Tibial nerve (tissue), 4 donors: ENCODE data around the gene PHLDB3. TPM values are rescaled to one million over a fixed set of nuclear protein-coding genes. Genes with fewer than 3 reads are reported as not detected.
"Not testable (repeated sequence)": the region's sequence is repeated elsewhere in the genome, so short reads cannot be mapped to it uniquely, and the experiment has no call there.

Experiments
- DNase-seq, 2 donors: peaks; one replicate each; pipeline ENCODE4 v3.0.0-alpha.2; 2019; ENCODE audit warnings: low spot score in 2 of 2
- H3K27ac ChIP-seq, 4 donors: fragments of 200-600 bp; sonication (generic) in 3 of 4; one replicate each; pipeline ENCODE4 v1.5.1; 2017 to 2019; ENCODE audit warnings: mild to moderate bottlenecking in 1 of 4
- H3K27me3 ChIP-seq, 2 donors: fragments of 200-600 bp; sonication (generic) in 1 of 2; one replicate each; pipeline versions ENCODE4 v1.5.1 to v1.6.0; 2017 to 2019
- H3K36me3 ChIP-seq, 3 donors: fragments of 200-600 bp; sonication (generic); one replicate each; pipeline ENCODE4 v1.5.1; 2018 to 2019
- H3K4me1 ChIP-seq, 4 donors: fragments of 200-600 bp; sonication (generic) in 3 of 4; one replicate each; pipeline ENCODE4 v1.5.1; 2017 to 2019
- H3K4me3 ChIP-seq, 4 donors: fragments of 200-600 bp; sonication (generic) in 3 of 4; one replicate each; pipeline ENCODE4 v1.5.1; 2017 to 2019; ENCODE audit warnings: mild to moderate bottlenecking in 1 of 4, moderate library complexity in 1 of 4
- H3K9me3 ChIP-seq, 4 donors: fragments of 200-600 bp; sonication (generic) in 3 of 4; one replicate each; pipeline ENCODE4 v1.5.1; 2017 to 2019
- CTCF ChIP-seq, 5 experiments: fragments of 200-600 bp in 3 of 5; fragments of 450-650 bp in 2 of 5; sonication (generic) in 3 of 5; IDR thresholded peaks; one replicate each; pipeline ENCODE4 v1.5.1; 2016 to 2019; ENCODE audit warnings: antibody characterized with exemption in 5 of 5, mild to moderate bottlenecking in 3 of 5, moderate library complexity in 2 of 5
- EP300 ChIP-seq, 2 donors: sonication (generic); formaldehyde crosslinking; IDR thresholded peaks; one replicate each; pipeline ENCODE4 v1.6.1; 2017; ENCODE audit warnings: antibody characterized with exemption in 2 of 2, mild to moderate bottlenecking in 1 of 2
- POLR2A ChIP-seq, 2 donors: fragments of 450-650 bp; IDR thresholded peaks; one replicate each; pipeline ENCODE4 v1.6.1; 2017; ENCODE audit warnings: antibody characterized with exemption in 2 of 2, mild to moderate bottlenecking in 2 of 2, moderate library complexity in 2 of 2
- WGBS, 2 donors: methylation state at CpG; one replicate each; pipeline ENCODE4 v1.1.5; 2018; 5-methylcytosine and 5-hydroxymethylcytosine counted together
- total RNA-seq, 4 donors: library from RNA; depleted of rRNA; stranded (reverse); fragments of >200 nt; gene quantifications; one replicate each; pipeline ENCODE4 v1.1.0, GENCODE V29; 2016

The PHLDB3 gene
- total RNA-seq, 4 donors from 2014 or later, result 9.8 to 25.5 (median 16.3) TPM

DNA sequence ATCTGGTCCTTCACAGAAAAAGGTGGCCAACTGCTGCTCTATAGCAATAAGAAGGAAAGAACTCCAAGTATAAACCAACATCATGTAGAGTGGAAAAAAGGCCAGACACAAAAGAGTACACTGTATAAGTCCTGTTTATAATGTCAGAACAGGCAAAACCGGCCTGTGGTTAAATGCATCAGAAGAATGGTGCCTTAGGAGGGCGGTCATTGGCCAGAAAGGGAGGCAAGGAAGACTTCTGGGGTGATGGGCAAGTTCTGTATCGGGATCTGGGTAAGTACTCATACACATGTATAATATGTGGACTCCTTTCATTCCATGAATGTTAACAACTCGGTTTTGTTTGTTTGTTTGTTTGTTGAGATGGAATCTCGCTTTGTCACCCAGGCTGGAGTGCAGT lies 18.4 kb upstream of the PHLDB3 start:
- Histone ChIP-seq H3K27ac (no peak overlapping the region), H3K4me3 (no peak overlapping the region), H3K36me3 (peaks cover 0 to 7% (median 0%) of the 10 kb centered on the region in 3 donors), H3K9me3 (no peaks in the 10 kb centered on the region), H3K27me3 (no peaks in the 10 kb centered on the region), H3K4me1 (peaks cover 0 to 53% (median 19%) of the 10 kb centered on the region in 4 donors)
- no peak for DNase-seq
- WGBS, 2 donors, result 75% methylated on average over 5 of the region's 5 CpGs
- TF ChIP-seq CTCF (IDR thresholded peaks at IDR 0.05) (no peak), EP300 (IDR thresholded peaks at IDR 0.05) (no peak), POLR2A (IDR thresholded peaks at IDR 0.05) (no peak)

DNA sequence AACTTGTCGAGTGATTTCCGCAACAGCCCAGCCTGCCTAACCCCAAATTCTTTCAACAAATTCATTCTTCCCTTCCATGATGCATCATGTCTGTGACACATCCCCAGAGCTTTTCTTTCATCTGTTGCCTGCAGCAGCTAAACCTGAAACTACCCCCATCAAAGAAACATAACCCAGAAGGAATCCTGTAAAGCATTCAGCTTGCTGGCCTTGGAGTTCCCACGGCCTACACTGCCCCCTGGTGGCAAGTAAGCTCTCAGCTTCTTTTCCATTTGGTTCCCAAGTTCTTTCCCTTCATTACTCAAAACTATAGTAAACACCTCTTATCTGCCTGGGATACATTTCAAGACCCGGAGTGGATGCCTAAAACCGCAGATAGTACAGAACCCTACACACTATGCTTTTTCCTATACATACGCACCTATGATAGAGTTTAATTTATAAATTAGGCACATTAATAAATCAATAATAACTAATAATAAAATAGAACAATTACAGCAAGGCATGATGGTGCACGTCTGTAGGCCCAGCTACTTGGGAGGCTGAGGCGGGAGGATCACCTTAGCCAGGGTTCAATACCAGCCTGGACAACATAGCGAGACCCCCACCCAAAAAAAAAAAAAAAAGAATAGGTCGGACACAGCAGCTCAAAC lies 15.0 kb upstream of the PHLDB3 start:
- DNase-seq, result peak; percentile 55 to 73
- TF ChIP-seq CTCF (IDR thresholded peaks at IDR 0.05) (peak; percentile 74 to 92 (median 83)), EP300 (IDR thresholded peaks at IDR 0.05) (no peak), POLR2A (IDR thresholded peaks at IDR 0.05) (no peak)
- WGBS, 2 donors, result 52 to 53% methylated on average over 10 of the region's 10 CpGs
- peaks cover 0 to 30% (median 2%) of the 10 kb centered on the region in 4 donors for H3K4me1 ChIP-seq
- no peaks in the 10 kb centered on the region for H3K9me3 ChIP-seq
- H3K4me3 ChIP-seq, result no peak overlapping the region
- H3K27me3 ChIP-seq, result no peaks in the 10 kb centered on the region
- peaks cover 0 to 20% (median 0%) of the 10 kb centered on the region in 3 donors for H3K36me3 ChIP-seq
- no peak overlapping the region for H3K27ac ChIP-seq

DNA sequence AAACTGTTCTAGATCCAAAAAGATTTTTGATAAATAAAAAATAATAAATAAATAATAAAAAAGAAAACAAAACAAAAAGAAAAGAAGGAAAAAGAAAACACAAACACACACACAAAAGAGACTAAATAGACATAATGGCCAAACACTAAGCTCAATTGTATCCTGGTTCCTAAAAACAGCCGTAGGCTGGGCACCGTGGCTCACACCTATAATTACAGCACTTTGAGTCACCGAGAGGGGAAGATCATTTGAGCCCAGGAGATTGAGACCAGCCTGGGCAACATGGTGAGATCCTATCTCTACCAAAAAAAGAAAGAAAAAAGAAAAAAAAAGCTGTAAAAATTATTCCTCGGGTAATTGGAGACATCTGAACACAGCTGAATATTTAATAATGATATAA lies 13.5 kb upstream of the PHLDB3 start:
- 49 to 53% methylated on average over 3 to 4 of the region's 4 CpGs for WGBS, 2 donors
- H3K27me3 ChIP-seq, result no peaks in the 10 kb centered on the region
- TF ChIP-seq EP300 (IDR thresholded peaks at IDR 0.05), result no peak
- no peak for TF ChIP-seq CTCF (IDR thresholded peaks at IDR 0.05)
- peaks cover 0 to 27% (median 0%) of the 10 kb centered on the region in 3 donors for H3K36me3 ChIP-seq
- DNase-seq, result no peak
- H3K4me1 ChIP-seq, result peaks cover 0 to 17% (median 0%) of the 10 kb centered on the region in 4 donors
- H3K27ac ChIP-seq, result no peak overlapping the region
- H3K9me3 ChIP-seq, result no peaks in the 10 kb centered on the region
- H3K4me3 ChIP-seq, result no peak overlapping the region

- not testable (repeated sequence) for DNase-seq
- H3K36me3 ChIP-seq, result peaks cover 0 to 63% (median 5%) of the 10 kb centered on the region in 3 donors
Measured at GRCh38 chr19:43512399-43512798, 7.9 kb upstream of the PHLDB3 start.

GRCh38 chr19:43511324-43511723 lies 6.8 kb upstream of the PHLDB3 start:
- peaks cover 0 to 70% (median 5%) of the 10 kb centered on the region in 3 donors for H3K36me3 ChIP-seq
- H3K27me3 ChIP-seq, result no peaks in the 10 kb centered on the region
- TF ChIP-seq POLR2A (IDR thresholded peaks at IDR 0.05) (no peak), CTCF (IDR thresholded peaks at IDR 0.05) (no peak), EP300 (IDR thresholded peaks at IDR 0.05) (no peak)
- DNase-seq, result no peak
- no peaks in the 10 kb centered on the region for H3K4me1 ChIP-seq
- H3K9me3 ChIP-seq, result no peaks in the 10 kb centered on the region
- 88 to 98% methylated on average over 5 of the region's 5 CpGs for WGBS, 2 donors
- no peak overlapping the region for H3K4me3 ChIP-seq
- H3K27ac ChIP-seq, result no peak overlapping the region

More at GRCh38 chr19:43512399-43512798, 7.9 kb upstream of the PHLDB3 start:
- not testable (repeated sequence) for H3K4me3 ChIP-seq, H3K4me1 ChIP-seq, H3K9me3 ChIP-seq, H3K27me3 ChIP-seq, H3K27ac ChIP-seq
